Measurements from ENCODE around the gene GSTT4.
"Not testable (repeated sequence)": the region's sequence is repeated elsewhere in the genome, so short reads cannot be mapped to it uniquely, and the experiment has no call there.

The GSTT4 gene

GRCh38 chr22:24005201-24005600, at the start of gene GSTT4:
TSS of gene GSTT4 (minus strand) at chr22:24005453. CDS start at chr22:24005356, 97 bp downstream.
- DNase-seq, result no peak

- no peak for DNase-seq
These were observed 49.1 kb upstream of the GSTT4 start for GRCh38 chr22:24054356-24054755.

- no peak for DNase-seq
These were observed 48.4 kb upstream of the GSTT4 start for GRCh38 chr22:24053481-24054226.

- no peak for DNase-seq
These were observed 46.3 kb upstream of the GSTT4 start for GRCh38 chr22:24051568-24051967.

- DNase-seq, result no peak
These were observed 45.8 kb upstream of the GSTT4 start for GRCh38 chr22:24051028-24051427.

- no peak for DNase-seq
These were observed 44.7 kb upstream of the GSTT4 start for GRCh38 chr22:24049978-24050377.

- no peak for DNase-seq
These were observed 44.0 kb upstream of the GSTT4 start for GRCh38 chr22:24049211-24049610.

GRCh38 chr22:24046024-24046423, 40.8 kb upstream of the GSTT4 start:
- DNase-seq, result no peak

GRCh38 chr22:24043958-24044357, 38.7 kb upstream of the GSTT4 start:
- no peak for DNase-seq

GRCh38 chr22:24043465-24043864, 38.2 kb upstream of the GSTT4 start:
- DNase-seq, result not testable (repeated sequence)

- no peak for DNase-seq
These were observed 35.7 kb upstream of the GSTT4 start for GRCh38 chr22:24040946-24041345.

- no peak for DNase-seq
These were observed 33.8 kb upstream of the GSTT4 start for GRCh38 chr22:24039046-24039445.

GRCh38 chr22:24037851-24038765, 32.9 kb upstream of the GSTT4 start:
- peak in 2 of 4 experiments; percentile 22 to 44 for DNase-seq

- DNase-seq, result no peak
These were observed 30.0 kb upstream of the GSTT4 start for GRCh38 chr22:24035296-24035695.

GRCh38 chr22:24033731-24034130, 28.5 kb upstream of the GSTT4 start:
- no peak for DNase-seq

- DNase-seq, result no peak
These were observed 25.0 kb upstream of the GSTT4 start for GRCh38 chr22:24030186-24030702.

- no peak for DNase-seq
These were observed 24.1 kb upstream of the GSTT4 start for GRCh38 chr22:24029304-24029703.

- DNase-seq, result no peak
These were observed 23.3 kb upstream of the GSTT4 start for GRCh38 chr22:24028533-24028932.

- DNase-seq, result no peak
These were observed 22.7 kb upstream of the GSTT4 start for GRCh38 chr22:24027991-24028390.

GRCh38 chr22:24027389-24027975, 22.2 kb upstream of the GSTT4 start:
- no peak for DNase-seq

GRCh38 chr22:24026733-24027132, 21.5 kb upstream of the GSTT4 start:
- no peak for DNase-seq

- no peak for DNase-seq
These were observed 20.8 kb upstream of the GSTT4 start for GRCh38 chr22:24026056-24026455.

- DNase-seq, result no peak
These were observed 20.2 kb upstream of the GSTT4 start for GRCh38 chr22:24025475-24025874.

Data from activated naive CD4-positive, alpha-beta T cell (primary cell).